K562 (cell line): Measurements from ENCODE around the gene HPCAL1. TPM values are rescaled to one million over a fixed set of nuclear protein-coding genes. Genes with fewer than 3 reads are reported as not detected.

Source experiments
- BHLHE40 ChIP-seq: IDR thresholded peaks from 2 replicates; pipeline ENCODE4 v1.6.1; 2011; ENCODE audit warnings: low read length, improper control_type of control experiment
- CBX3 ChIP-seq, 2 experiments: IDR thresholded peaks; 1 replicate in 1 of 2; 2 replicates in 1 of 2; pipeline ENCODE4 v1.6.1; 2012; ENCODE audit warnings: inconsistent platforms in 2 of 2, low read length in 2 of 2, borderline replicate concordance in 1 of 2, control low read depth in 1 of 2
- CC2D1A ChIP-seq: fragments of 450-650 bp; IDR thresholded peaks from 2 replicates; pipeline ENCODE4 v1.6.1; 2017; ENCODE audit warnings: mild to moderate bottlenecking
- DNMT1 ChIP-seq: fragments of 450-650 bp; IDR thresholded peaks from 2 replicates; pipeline ENCODE4 v1.6.1; 2016; ENCODE audit warnings: antibody characterized with exemption, mild to moderate bottlenecking
- ERF ChIP-seq: fragments of 450-650 bp; formaldehyde crosslinking; IDR thresholded peaks from 2 replicates; pipeline ENCODE4 v1.4.0; 2020; ENCODE audit warnings: mild to moderate bottlenecking, mixed read lengths
- HEY1 ChIP-seq: fragments of 250-450 bp; sonication (Bioruptor Pico); IDR thresholded peaks from 2 replicates; pipeline ENCODE4 v1.5.0; 2020; ENCODE audit warnings: mild to moderate bottlenecking, moderate library complexity, borderline replicate concordance
- IRF2 ChIP-seq: sonication (generic); formaldehyde crosslinking; IDR thresholded peaks from 2 replicates; pipeline ENCODE4 v1.8.1; 2022; ENCODE audit warnings: mild to moderate bottlenecking, missing genetic modification reagents
- MBD2 ChIP-seq: sonication (generic); IDR thresholded peaks from 2 replicates; pipeline ENCODE4 v1.6.1; 2016; ENCODE audit warnings: low read depth, borderline replicate concordance
- MCM7 ChIP-seq, 2 experiments: fragments of 450-650 bp; IDR thresholded peaks; 2 replicates each; pipeline ENCODE4 v1.6.1; 2016 to 2018
- NFE2L1 ChIP-seq: fragments of 450-650 bp; IDR thresholded peaks from 2 replicates; pipeline ENCODE4 v1.6.1; 2016; ENCODE audit warnings: missing genetic modification characterization, low read depth, mild to moderate bottlenecking, missing compliant biosample characterization, moderate library complexity, borderline replicate concordance
- NFYB ChIP-seq: IDR thresholded peaks from 2 replicates; pipeline ENCODE4 v1.6.1; 2011; ENCODE audit warnings: mild to moderate bottlenecking, moderate library complexity; ENCODE audit not compliant: insufficient read length; ENCODE audit errors: extremely low read depth
- RB1 ChIP-seq: fragments of 450-650 bp; IDR thresholded peaks from 2 replicates; pipeline ENCODE4 v1.6.1; 2017; ENCODE audit warnings: low read depth, mild to moderate bottlenecking
- TCF3 ChIP-seq: sonication (generic); formaldehyde crosslinking; IDR thresholded peaks from 2 replicates; pipeline ENCODE4 v1.4.0; 2020; ENCODE audit warnings: mild to moderate bottlenecking, missing genetic modification reagents
- YY1 ChIP-seq, 3 experiments: IDR thresholded peaks; 2 replicates each; pipeline ENCODE4 v1.6.1; 2011; ENCODE audit warnings: low read length in 2 of 3, mild to moderate bottlenecking in 2 of 3, moderate library complexity in 2 of 3, borderline replicate concordance in 1 of 3, control low read depth in 1 of 3, low read depth in 1 of 3; ENCODE audit not compliant: insufficient read depth in 3 of 3, insufficient replicate concordance in 2 of 3, control insufficient read depth in 1 of 3, insufficient read length in 1 of 3; ENCODE audit errors: extremely low read depth in 1 of 3
- polyA plus RNA-seq, 8 experiments: library from polyadenylated mRNA; depleted of rRNA in 4 of 8; stranded (reverse) in 5 of 8; unstranded in 3 of 8; fragments of >200 nt; fragmentation: Nextera tagmentation in 2 of 8; fragmentation: Illumina TruSeq in 1 of 8; extraction: Ambion mirVana in 2 of 8; extraction: Trizol in 1 of 8; gene quantifications; 2 replicates each; pipeline versions ENCODE4 v1.2.1 to v1.2.3, GENCODE V29; 2011 to 2014; ENCODE audit warnings: inconsistent platforms in 1 of 8, missing spikeins in 1 of 8
- total RNA-seq, 7 experiments: library from RNA; depleted of rRNA in 6 of 7; stranded (reverse); fragments of >200 nt in 6 of 7; fragmentation: Illumina TruSeq in 2 of 7; extraction: Trizol in 2 of 7; gene quantifications; 2 replicates each; pipeline versions ENCODE4 v1.2.1 to v1.2.3, GENCODE V29; 2011 to 2021; ENCODE audit warnings: low replicate concordance in 1 of 7
- TF ChIP-seq, protein P1 (sequence below): sonication (generic); formaldehyde crosslinking; IDR thresholded peaks from 2 replicates; pipeline ENCODE4 v1.8.0; 2022; ENCODE audit warnings: mild to moderate bottlenecking, missing genetic modification reagents
- TF ChIP-seq, protein P2 (sequence below): fragments of 450-650 bp; formaldehyde crosslinking; IDR thresholded peaks from 2 replicates; pipeline ENCODE4 v1.4.0; 2020; ENCODE audit warnings: mild to moderate bottlenecking, moderate library complexity

HPCAL1 gene
- total and polyA plus RNA-seq, 9 of the 15 experiments (the other 6 are each of a cell fraction or from before 2014, with no cell fraction given): 2.7 to 65.5 (median 23.9) TPM

DNA sequence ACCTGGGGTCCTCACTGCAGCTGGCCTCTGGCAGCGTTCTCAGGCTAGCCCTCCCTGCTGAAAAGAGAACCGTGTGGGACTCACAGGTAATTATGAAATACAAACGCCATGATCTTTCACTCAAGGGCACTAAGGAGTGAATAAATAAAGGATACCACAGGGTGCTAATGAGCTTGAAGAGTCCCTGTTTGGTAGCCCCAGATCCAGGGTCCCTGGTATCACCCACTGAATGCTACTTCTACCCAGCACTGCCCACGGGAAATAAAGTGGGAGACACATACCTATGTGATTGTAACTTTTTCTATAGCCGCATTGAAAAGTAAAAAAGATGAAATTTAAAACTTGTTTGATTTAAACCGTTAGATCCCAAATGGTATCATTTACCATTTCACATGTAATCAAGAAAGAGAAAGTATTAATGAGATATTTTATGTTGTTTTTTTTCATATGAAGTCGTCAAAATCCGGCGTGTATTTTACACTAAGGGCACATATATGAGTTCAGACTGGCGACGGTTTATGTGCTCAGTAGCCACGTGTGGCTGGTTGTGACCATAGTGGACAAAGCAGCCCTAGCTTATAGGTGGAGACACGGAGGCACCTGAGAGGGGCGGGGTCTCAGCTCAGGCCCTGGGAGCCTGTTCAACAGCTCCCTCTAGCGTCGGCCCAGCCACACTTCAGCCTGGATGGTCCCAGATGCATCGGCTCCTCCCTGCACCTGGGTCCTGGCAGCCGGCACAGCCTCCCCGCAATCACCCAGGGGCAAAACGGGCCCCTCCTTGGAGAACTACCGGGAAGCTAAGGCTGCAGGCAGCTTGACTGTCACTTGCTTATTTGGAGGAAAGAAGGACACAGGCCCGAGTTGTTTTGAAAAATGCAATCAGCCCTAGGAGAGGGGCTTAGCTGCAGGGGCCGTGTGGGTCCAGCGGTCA, 106.2 kb downstream of the HPCAL1 start (continued):
- TF ChIP-seq, protein P1, sequence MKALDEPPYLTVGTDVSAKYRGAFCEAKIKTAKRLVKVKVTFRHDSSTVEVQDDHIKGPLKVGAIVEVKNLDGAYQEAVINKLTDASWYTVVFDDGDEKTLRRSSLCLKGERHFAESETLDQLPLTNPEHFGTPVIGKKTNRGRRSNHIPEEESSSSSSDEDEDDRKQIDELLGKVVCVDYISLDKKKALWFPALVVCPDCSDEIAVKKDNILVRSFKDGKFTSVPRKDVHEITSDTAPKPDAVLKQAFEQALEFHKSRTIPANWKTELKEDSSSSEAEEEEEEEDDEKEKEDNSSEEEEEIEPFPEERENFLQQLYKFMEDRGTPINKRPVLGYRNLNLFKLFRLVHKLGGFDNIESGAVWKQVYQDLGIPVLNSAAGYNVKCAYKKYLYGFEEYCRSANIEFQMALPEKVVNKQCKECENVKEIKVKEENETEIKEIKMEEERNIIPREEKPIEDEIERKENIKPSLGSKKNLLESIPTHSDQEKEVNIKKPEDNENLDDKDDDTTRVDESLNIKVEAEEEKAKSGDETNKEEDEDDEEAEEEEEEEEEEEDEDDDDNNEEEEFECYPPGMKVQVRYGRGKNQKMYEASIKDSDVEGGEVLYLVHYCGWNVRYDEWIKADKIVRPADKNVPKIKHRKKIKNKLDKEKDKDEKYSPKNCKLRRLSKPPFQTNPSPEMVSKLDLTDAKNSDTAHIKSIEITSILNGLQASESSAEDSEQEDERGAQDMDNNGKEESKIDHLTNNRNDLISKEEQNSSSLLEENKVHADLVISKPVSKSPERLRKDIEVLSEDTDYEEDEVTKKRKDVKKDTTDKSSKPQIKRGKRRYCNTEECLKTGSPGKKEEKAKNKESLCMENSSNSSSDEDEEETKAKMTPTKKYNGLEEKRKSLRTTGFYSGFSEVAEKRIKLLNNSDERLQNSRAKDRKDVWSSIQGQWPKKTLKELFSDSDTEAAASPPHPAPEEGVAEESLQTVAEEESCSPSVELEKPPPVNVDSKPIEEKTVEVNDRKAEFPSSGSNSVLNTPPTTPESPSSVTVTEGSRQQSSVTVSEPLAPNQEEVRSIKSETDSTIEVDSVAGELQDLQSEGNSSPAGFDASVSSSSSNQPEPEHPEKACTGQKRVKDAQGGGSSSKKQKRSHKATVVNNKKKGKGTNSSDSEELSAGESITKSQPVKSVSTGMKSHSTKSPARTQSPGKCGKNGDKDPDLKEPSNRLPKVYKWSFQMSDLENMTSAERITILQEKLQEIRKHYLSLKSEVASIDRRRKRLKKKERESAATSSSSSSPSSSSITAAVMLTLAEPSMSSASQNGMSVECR (CRISPR knock-in tag): no peak
- TF ChIP-seq TCF3 (CRISPR knock-in tag): 0 out of 2 replicates have a peak, but pooled peaks have one; percentile 26
- no peak for TF ChIP-seq IRF2 (CRISPR knock-in tag)
- peak; percentile 22; the same call in 1 of the 2 replicates for TF ChIP-seq CC2D1A
- TF ChIP-seq ERF (CRISPR knock-in tag): 0 out of 2 replicates have a peak, but pooled peaks have one; percentile 52
- 0 out of 3 replicates have a peak, but pooled peaks of 1 of the 2 experiments have one; percentile 47 for TF ChIP-seq CBX3 (IDR thresholded peaks at IDR 0.05; ENCODE audit: borderline replicate concordance in 1 of 2, low read length in 2 of 2)
- peak; percentile 73 for TF ChIP-seq BHLHE40
- no peak for TF ChIP-seq NFYB
- TF ChIP-seq MCM7 (IDR thresholded peaks at IDR 0.05): no peak
- TF ChIP-seq MBD2: no peak
- no peak for TF ChIP-seq DNMT1
- peak in 2 of 3 experiments; percentile 42 to 48 for TF ChIP-seq YY1 (IDR thresholded peaks at IDR 0.05; ENCODE audit: borderline replicate concordance in 1 of 3, control insufficient read depth in 1 of 3, extremely low read depth in 1 of 3, insufficient read depth in 3 of 3, insufficient read length in 1 of 3, insufficient replicate concordance in 2 of 3, low read depth in 1 of 3, low read length in 2 of 3)
- TF ChIP-seq, protein P2, sequence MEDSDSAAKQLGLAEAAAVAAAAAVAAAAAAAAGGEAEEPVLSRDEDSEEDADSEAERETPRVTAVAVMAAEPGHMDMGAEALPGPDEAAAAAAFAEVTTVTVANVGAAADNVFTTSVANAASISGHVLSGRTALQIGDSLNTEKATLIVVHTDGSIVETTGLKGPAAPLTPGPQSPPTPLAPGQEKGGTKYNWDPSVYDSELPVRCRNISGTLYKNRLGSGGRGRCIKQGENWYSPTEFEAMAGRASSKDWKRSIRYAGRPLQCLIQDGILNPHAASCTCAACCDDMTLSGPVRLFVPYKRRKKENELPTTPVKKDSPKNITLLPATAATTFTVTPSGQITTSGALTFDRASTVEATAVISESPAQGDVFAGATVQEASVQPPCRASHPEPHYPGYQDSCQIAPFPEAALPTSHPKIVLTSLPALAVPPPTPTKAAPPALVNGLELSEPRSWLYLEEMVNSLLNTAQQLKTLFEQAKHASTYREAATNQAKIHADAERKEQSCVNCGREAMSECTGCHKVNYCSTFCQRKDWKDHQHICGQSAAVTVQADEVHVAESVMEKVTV (CRISPR knock-in tag): peak; percentile 92
- 0 out of 2 replicates have a peak, but pooled peaks have one; percentile 9 for TF ChIP-seq NFE2L1 (tag)
- no peak for TF ChIP-seq HEY1
- TF ChIP-seq RB1: peak; percentile 82; the same call in 1 of the 2 replicates
